GM10266 (cell line): ENCODE data around the gene ARHGAP22.
"Not testable (repeated sequence)": the region's sequence is repeated elsewhere in the genome, so short reads cannot be mapped to it uniquely, and the experiment has no call there.

ENCODE experiments used
- DNase-seq: peaks from one replicate; pipeline ENCODE4 v3.0.0; 2012; ENCODE audit errors: extremely low spot score
- CTCF ChIP-seq: IDR thresholded peaks from 2 replicates; pipeline ENCODE4 v1.5.1; 2012; ENCODE audit warnings: mild to moderate bottlenecking, low read depth; ENCODE audit not compliant: control insufficient read depth, insufficient read depth; ENCODE audit errors: missing control alignments

Gene ARHGAP22

GRCh38 chr10:48423884-48424283, 181.0 kb downstream of the ARHGAP22 start:
- no peak for TF ChIP-seq CTCF
- DNase-seq = no peak

GRCh38 chr10:48421862-48422261, 183.0 kb downstream of the ARHGAP22 start:
- DNase-seq = not testable (repeated sequence)

GRCh38 chr10:48419714-48420113, 185.2 kb downstream of the ARHGAP22 start:
- DNase-seq = no peak
- TF ChIP-seq CTCF = no peak

GRCh38 chr10:48418189-48418788, 186.6 kb downstream of the ARHGAP22 start:
- TF ChIP-seq CTCF = no peak
- no peak for DNase-seq

- TF ChIP-seq CTCF = no peak
- DNase-seq = no peak
These were observed 187.5 kb downstream of the ARHGAP22 start for GRCh38 chr10:48417374-48417773.

GRCh38 chr10:48416584-48417232, 188.2 kb downstream of the ARHGAP22 start:
- TF ChIP-seq CTCF = no peak
- DNase-seq = no peak

GRCh38 chr10:48414778-48415177, 190.1 kb downstream of the ARHGAP22 start:
- no peak for DNase-seq
- TF ChIP-seq CTCF = no peak
